GM12874 (cell line): ENCODE measurements around the gene POLD1.

Source experiments
- CTCF ChIP-seq: IDR thresholded peaks from 2 replicates; pipeline ENCODE4 v1.5.1; 2011; ENCODE audit warnings: low read depth, mild to moderate bottlenecking, control low read depth, low read length, moderate library complexity; ENCODE audit not compliant: insufficient read depth

The POLD1 gene

GRCh38 chr19:50427997-50428425 lies 43.9 kb downstream of the POLD1 start:
- no peak for TF ChIP-seq CTCF

GRCh38 chr19:50428772-50429463 lies 44.8 kb downstream of the POLD1 start:
- no peak for TF ChIP-seq CTCF

GRCh38 chr19:50430888-50431342 lies 46.8 kb downstream of the POLD1 start:
- no peak for TF ChIP-seq CTCF

GRCh38 chr19:50431343-50432220 lies 47.4 kb downstream of the POLD1 start:
- no peak for TF ChIP-seq CTCF

GRCh38 chr19:50432221-50433028 lies 48.3 kb downstream of the POLD1 start, which contains the start of gene MYBPC2:
Gene MYBPC2, plus strand, starts transcription at chr19:50432892. Its CDS starts 62 bp downstream, at chr19:50432954.
- TF ChIP-seq CTCF = no peak

DNA sequence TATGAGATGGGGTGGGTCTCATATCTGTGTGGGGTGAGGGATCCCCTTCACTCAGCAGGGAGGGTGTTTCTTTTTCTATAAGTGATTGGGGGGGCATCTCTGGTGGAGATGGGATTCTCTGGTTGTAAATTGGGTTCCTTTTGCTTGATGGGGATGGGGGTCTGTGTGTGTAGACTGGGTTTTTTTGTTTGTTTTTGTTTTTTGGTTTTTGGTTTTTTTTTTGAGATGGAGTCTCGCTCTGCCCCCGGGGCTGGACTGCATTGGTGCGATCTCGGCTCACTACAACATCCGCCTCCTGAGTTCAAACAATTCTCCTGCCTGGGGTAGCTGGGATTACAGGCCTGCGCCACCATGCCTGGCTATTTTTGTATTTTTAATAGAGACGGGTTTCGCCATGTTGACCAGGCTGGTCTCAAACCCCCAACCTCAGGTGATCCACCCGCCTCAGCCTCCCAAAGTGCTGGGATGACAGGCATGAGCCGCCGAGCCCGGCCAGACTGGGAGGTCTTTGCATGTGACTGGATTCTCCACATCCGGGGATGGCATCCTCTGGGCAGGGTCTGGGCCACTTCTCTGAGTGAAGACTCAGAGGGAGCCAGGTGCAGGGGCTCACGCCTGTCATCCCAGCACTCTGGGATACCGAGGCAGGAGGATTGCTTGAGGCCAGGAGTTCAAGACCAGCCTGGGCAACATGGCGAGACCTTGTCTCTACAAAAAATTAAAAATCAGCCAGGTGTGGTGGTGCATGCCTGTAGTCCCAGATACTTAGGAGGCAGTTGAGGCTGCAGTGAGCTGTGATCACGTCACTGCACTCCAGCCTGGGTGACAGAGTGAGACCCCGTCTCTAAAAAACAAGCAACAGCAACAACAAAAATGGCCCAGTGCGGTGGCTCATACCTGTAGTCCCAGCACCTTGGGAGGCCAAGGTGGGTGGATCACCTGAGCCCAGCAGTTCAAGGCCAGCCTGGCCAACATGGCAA lies 49.3 kb downstream of the POLD1 start:
- TF ChIP-seq CTCF = no peak
